ENCODE data around the gene ERGIC1.

DNA sequence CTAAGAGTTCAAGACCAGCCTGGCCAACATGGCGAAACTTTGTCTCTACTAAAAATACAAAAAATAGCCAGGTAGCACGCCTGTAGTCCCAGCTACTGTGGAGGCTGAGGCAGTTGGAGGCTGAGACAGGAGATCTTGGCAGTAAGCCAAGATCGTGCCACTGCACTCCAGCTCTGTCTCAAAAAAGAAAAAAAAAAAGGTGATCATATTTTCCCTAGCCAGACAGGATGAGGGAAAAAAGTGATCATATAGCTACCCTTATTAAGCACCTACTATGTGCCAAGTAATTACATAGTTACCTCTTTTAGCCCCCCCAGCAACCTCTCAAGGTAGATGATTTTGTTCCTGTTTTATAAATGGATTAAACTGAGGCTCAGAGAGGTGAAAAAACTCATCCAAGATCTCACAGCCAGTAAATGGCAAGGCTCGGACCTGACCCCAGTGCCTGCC is 107.0 kb downstream of the ERGIC1 start:
- TF ChIP-seq POLR2A (IDR thresholded peaks at IDR 0.05) (no peak), CTCF (IDR thresholded peaks at IDR 0.05) (no peak)

All from testis (tissue), 2 donors.